Lower leg skin (tissue), 4 donors: ENCODE data around the gene KIRREL3. TPM values are rescaled to one million over a fixed set of nuclear protein-coding genes. Genes with fewer than 3 reads are reported as not detected.

Source experiments
- DNase-seq, 2 donors: peaks; one replicate each; pipeline ENCODE4 v3.0.0-alpha.2; 2019; ENCODE audit warnings: low spot score in 2 of 2
- H3K4me3 ChIP-seq: fragments of 200-600 bp; sonication (generic); 2 replicates; pipeline ENCODE4 v1.5.1; 2017; ENCODE audit warnings: mild to moderate bottlenecking, low read depth; ENCODE audit not compliant: poor library complexity, severe bottlenecking
- CTCF ChIP-seq, 3 donors: fragments of 450-650 bp; IDR thresholded peaks; one replicate each; pipeline ENCODE4 v1.5.1; 2016; ENCODE audit warnings: antibody characterized with exemption in 3 of 3, mild to moderate bottlenecking in 3 of 3, moderate library complexity in 2 of 3
- POLR2A ChIP-seq, 2 donors: fragments of 450-650 bp; IDR thresholded peaks; one replicate each; pipeline ENCODE4 v1.6.1; 2016 to 2017; ENCODE audit warnings: antibody characterized with exemption in 2 of 2, mild to moderate bottlenecking in 1 of 2, moderate library complexity in 1 of 2
- WGBS, 2 donors: methylation state at CpG; one replicate each; pipeline ENCODE4 v1.1.5; 2018; 5-methylcytosine and 5-hydroxymethylcytosine counted together
- intact Hi-C: fragments of 100-400 bp; cut with DNase I; formaldehyde crosslinking; loops from one replicate; pipeline ENCODE4 v1.15.0; 2023; ENCODE audit warnings: low total_unique reads
- total RNA-seq, 4 donors: library from RNA; depleted of rRNA; stranded (reverse); fragments of >200 nt; gene quantifications; one replicate each; pipeline ENCODE4 v1.1.0, GENCODE V29; 2016

Gene KIRREL3
- total RNA-seq, 4 donors from 2014 or later, result 0.13 TPM; not detected in 3

- no peak for DNase-seq
- 72 to 77% methylated on average over 7 of the region's 7 CpGs for WGBS, 2 donors
- TF ChIP-seq CTCF (IDR thresholded peaks at IDR 0.05) (no peak), POLR2A (IDR thresholded peaks at IDR 0.05) (no peak)
- H3K4me3 ChIP-seq, result no peak overlapping the region
- intact Hi-C loops, result no loop called here
Observed at GRCh38 chr11:126862664-126863243, 137.8 kb downstream of the KIRREL3 start.

- WGBS, 2 donors, result 75 to 86% methylated on average over 10 of the region's 10 CpGs
- no peak overlapping the region for H3K4me3 ChIP-seq
- intact Hi-C loops, result no loop called here
- TF ChIP-seq CTCF (IDR thresholded peaks at IDR 0.05), result no peak
- TF ChIP-seq POLR2A (IDR thresholded peaks at IDR 0.05), result no peak
- no peak for DNase-seq
Observed at GRCh38 chr11:126861796-126862459, 138.6 kb downstream of the KIRREL3 start.

GRCh38 chr11:126857860-126858808 is 142.4 kb downstream of the KIRREL3 start:
- TF ChIP-seq POLR2A (IDR thresholded peaks at IDR 0.05) (no peak), CTCF (IDR thresholded peaks at IDR 0.05) (no peak)
- DNase-seq, result no peak
- intact Hi-C loops, result no loop called here
- WGBS, 2 donors, result 52 to 62% methylated on average over 9 of the region's 9 CpGs
- H3K4me3 ChIP-seq, result no peak overlapping the region

- TF ChIP-seq CTCF (IDR thresholded peaks at IDR 0.05) (no peak), POLR2A (IDR thresholded peaks at IDR 0.05) (no peak)
- DNase-seq, result no peak
- intact Hi-C loops, result no loop called here
- no peak overlapping the region for H3K4me3 ChIP-seq
Observed at GRCh38 chr11:126855536-126855935, 145.0 kb downstream of the KIRREL3 start.

GRCh38 chr11:126853732-126854131 is 146.8 kb downstream of the KIRREL3 start:
- intact Hi-C loops, result no loop called here
- 69% methylated on average over 2 of the region's 2 CpGs for WGBS, 2 donors
- no peak for TF ChIP-seq POLR2A (IDR thresholded peaks at IDR 0.05)
- no peak for TF ChIP-seq CTCF (IDR thresholded peaks at IDR 0.05)
- no peak overlapping the region for H3K4me3 ChIP-seq
- DNase-seq, result no peak
